Measurements from ENCODE around the gene ALDH1L1.

Gene ALDH1L1

GRCh38 chr3:126053949-126054569 is 126.3 kb downstream of the ALDH1L1 start:
- no peaks in the 10 kb centered on the region for H3K36me3 Mint-ChIP-seq (ENCODE audit: low read depth)
- H3K27me3 Mint-ChIP-seq = no peaks in the 10 kb centered on the region
- no peak overlapping the region for H3K27ac Mint-ChIP-seq
- no peak for DNase-seq
- H3K4me3 Mint-ChIP-seq = no peak overlapping the region
- no peaks in the 10 kb centered on the region for H3K9me3 Mint-ChIP-seq
- ATAC-seq = peak; percentile 34
- H3K4me1 Mint-ChIP-seq = peaks cover 14% of the 10 kb centered on the region
